Occipital lobe (tissue), 2 donors: ENCODE measurements around the gene CD300LG. TPM values are rescaled to one million over a fixed set of nuclear protein-coding genes. Genes with fewer than 3 reads are reported as not detected.
"Not testable (repeated sequence)": the region's sequence is repeated elsewhere in the genome, so short reads cannot be mapped to it uniquely, and the experiment has no call there.

Source experiments
- DNase-seq: peaks from one replicate; lab custom pipeline; 2025; lab: John Stamatoyannopoulos, UW
- total RNA-seq: library from RNA; depleted of rRNA; stranded (reverse); fragments of >200 nt; gene quantifications from one replicate; pipeline ENCODE4 v1.2.3, GENCODE V29; 2014

The CD300LG gene
- total RNA-seq, 1 donor from 2014 or later, result not detected

DNA sequence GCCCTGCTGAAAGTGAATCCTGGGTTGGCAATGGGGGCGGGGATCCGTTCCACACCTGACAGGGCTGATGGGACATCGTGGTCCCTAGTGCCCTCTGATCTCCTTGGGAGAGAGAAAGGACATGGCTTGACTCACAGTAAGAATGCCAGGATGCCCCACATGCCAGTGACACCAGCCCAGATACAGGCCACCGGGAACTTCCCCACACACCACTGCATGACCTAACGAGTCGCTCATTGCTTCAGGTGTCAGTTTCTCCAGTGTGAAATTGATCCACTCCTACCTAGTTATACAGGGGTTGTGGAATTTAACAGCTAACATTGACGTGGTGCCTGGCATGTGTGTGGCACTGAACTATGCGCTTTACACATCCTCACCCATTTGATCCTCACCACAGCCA, 7.5 kb downstream of the CD300LG start:
- DNase-seq, result no peak

GRCh38 chr17:43855061-43855460, 8.1 kb downstream of the CD300LG start:
- DNase-seq, result no peak

GRCh38 chr17:43856141-43856540, 9.2 kb downstream of the CD300LG start:
- no peak for DNase-seq

DNA sequence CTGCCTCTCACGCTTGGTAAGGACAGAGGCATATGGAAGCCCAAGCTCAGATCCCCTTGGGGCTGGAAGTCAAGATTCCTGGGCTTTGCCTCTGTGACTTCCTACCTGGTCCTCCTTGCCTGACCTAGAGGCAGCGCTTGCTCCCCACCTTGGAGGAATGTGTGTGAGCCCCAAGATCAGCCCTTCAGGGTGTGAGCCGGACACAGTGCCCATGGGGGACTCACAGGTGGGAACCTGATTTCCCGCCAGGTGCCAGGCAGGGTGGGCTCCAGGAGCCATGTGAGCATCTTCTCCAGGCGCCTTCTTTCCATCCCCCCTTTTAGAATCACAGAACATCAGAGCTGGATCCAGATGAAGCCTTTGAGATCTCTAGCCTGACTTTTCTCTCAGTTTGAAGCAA, 10.2 kb downstream of the CD300LG start:
- no peak for DNase-seq

- no peak for DNase-seq
Measured at GRCh38 chr17:43857957-43858600, 11.1 kb downstream of the CD300LG start.

GRCh38 chr17:43860077-43860725, 13.2 kb downstream of the CD300LG start:
- DNase-seq, result no peak

- no peak for DNase-seq
Measured at GRCh38 chr17:43860927-43861622, 14.1 kb downstream of the CD300LG start.

- DNase-seq, result no peak
Measured at GRCh38 chr17:43861960-43862359, 15.0 kb downstream of the CD300LG start.

- DNase-seq, result no peak
Measured at GRCh38 chr17:43864161-43864984, 17.4 kb downstream of the CD300LG start.

GRCh38 chr17:43868226-43868994, 21.4 kb downstream of the CD300LG start:
- no peak for DNase-seq

- DNase-seq, result not testable (repeated sequence)
Measured at GRCh38 chr17:43869031-43869430, 22.1 kb downstream of the CD300LG start.

DNA sequence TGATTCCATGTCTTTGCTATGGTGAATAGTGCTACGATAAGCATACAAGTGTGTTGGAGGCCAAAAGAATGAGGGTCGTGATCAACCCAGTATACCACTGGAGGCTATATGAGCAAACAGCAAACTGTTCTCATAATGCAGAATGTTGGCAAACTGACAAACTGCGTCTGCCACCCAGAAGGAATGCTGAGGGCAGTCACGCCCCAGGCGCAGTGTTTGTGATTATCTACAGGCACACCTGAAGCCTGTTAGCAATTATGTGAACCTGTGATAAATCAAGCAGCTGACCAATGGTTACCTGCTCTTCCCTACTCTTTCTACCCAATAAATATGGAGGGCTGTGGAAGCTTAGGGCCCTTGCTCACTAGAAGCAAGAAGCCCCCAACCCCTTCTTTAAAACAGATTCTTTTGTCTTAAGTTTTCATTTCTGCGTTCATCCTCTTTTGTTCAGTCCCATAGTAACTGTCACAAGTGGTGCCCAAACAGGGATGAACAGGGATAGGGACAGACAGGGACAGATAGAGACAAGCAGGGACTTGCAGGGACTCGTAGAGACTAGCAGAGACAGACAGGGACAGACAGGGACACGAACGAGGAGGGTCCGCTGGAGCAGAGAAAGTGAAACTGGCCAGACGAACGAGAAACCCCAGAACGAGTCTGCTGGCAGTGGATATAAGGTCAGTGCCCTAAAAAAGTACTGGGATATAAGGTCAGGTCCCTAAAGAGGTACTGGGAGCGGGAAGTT, 25.1 kb downstream of the CD300LG start:
- DNase-seq, result no peak

GRCh38 chr17:43873091-43873490, 26.1 kb downstream of the CD300LG start:
- no peak for DNase-seq

GRCh38 chr17:43873815-43874214, 26.8 kb downstream of the CD300LG start:
- DNase-seq, result no peak

GRCh38 chr17:43874293-43874692, 27.3 kb downstream of the CD300LG start:
- DNase-seq, result no peak

DNA sequence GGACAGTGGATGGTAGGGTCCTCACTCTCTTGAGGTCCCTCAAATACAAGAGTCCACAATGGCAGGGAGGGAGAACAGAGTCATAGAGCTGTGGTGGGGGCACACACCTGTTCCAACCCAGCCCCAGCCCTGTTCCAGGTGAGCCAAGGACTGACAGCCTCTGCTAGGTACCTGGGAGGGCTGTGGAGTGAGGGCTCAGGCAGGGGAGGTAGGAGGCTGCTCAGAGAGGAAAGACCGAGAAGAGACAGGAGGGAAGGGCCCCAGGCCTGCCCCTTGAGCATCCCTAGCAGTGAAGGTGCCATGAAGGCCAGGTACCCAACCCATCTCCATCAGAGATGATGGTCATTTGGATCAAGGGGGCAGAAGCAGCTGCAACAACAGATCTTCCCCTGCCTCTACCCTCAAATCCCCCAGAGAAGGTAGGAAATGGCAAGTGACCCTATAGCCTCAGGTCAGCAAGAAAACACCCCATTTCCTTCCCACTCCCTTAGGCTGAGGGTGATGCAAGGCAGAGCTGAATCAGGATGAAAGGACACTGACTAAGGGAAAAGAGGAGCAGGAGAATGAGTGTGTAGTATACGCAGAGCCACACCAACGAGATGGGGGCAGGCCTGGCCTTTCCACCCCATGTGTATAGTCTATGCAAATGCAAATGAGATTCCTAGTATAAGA, 28.6 kb downstream of the CD300LG start:
- DNase-seq, result no peak

DNA sequence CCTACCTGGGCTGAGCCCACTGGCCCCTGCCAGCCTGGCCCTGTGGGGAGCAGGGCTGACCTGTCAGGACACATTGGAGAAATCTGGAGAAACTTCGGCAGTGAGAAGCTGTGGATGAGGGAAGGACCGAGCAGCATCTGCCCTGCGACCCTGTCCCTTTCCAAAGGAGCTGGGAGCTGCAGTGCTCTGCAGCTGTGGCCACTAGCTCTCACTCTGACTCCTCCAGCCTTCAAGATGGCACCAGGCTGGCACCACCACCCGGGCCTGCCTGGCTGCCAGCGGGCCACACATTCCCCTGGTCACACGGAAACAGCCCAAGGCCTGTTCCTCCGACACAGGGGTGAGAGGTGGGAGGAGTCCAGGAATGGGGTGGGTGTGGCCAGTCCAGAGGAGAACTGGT, 30.1 kb downstream of the CD300LG start:
- no peak for DNase-seq

- no peak for DNase-seq
Measured at GRCh38 chr17:43877451-43878155, 30.6 kb downstream of the CD300LG start.
